Esophagus (tissue), 2 donors: ENCODE measurements around the gene HDAC9. TPM values are rescaled to one million over a fixed set of nuclear protein-coding genes. Genes with fewer than 3 reads are reported as not detected.

Experiments
- H3K27ac ChIP-seq, 2 donors: one replicate each; pipeline ENCODE4 v1.5.1; 2013; ENCODE audit warnings: low read depth in 2 of 2, mild to moderate bottlenecking in 2 of 2, inconsistent platforms in 1 of 2, low read length in 1 of 2, moderate library complexity in 1 of 2
- H3K27me3 ChIP-seq, 2 donors: one replicate each; pipeline ENCODE4 v1.6.1; 2013; ENCODE audit warnings: low read length in 2 of 2, control low read depth in 1 of 2, mild to moderate bottlenecking in 1 of 2; ENCODE audit not compliant: insufficient read depth in 2 of 2, control insufficient read depth in 1 of 2
- H3K36me3 ChIP-seq, 2 donors: one replicate each; pipeline ENCODE4 v1.6.1; 2013; ENCODE audit warnings: low read length in 1 of 2; ENCODE audit not compliant: control insufficient read depth in 2 of 2, insufficient read depth in 2 of 2
- H3K4me1 ChIP-seq, 2 donors: one replicate each; pipeline ENCODE4 v1.6.1; 2013; ENCODE audit warnings: low read length in 1 of 2; ENCODE audit not compliant: control insufficient read depth in 2 of 2, insufficient read depth in 2 of 2
- H3K4me3 ChIP-seq, 2 donors: one replicate each; pipeline ENCODE4 v1.5.1; 2013; ENCODE audit warnings: low read length in 2 of 2, mild to moderate bottlenecking in 2 of 2, low read depth in 1 of 2, moderate library complexity in 1 of 2
- H3K9me3 ChIP-seq, 2 donors: one replicate each; pipeline ENCODE4 v1.6.1; 2013; ENCODE audit warnings: mild to moderate bottlenecking in 2 of 2, low read depth in 1 of 2, low read length in 1 of 2, moderate library complexity in 1 of 2; ENCODE audit not compliant: control insufficient read depth in 2 of 2, insufficient read depth in 1 of 2
- WGBS, 2 donors: extraction: QIAGEN DNeasy Blood & Tissue Kit; methylation state at CpG; one replicate each; pipeline ENCODE4 v1.1.7; 2013; 5-methylcytosine and 5-hydroxymethylcytosine counted together
- polyA plus RNA-seq, 2 donors: library from polyadenylated mRNA; stranded (reverse); fragments of 200-250 nt; gene quantifications; one replicate each; pipeline ENCODE4 v1.2.3, GENCODE V29; 2013
- donor health status: healthy with polysubstance abuse.
- donor health status: Bipolar disorder and iron deficiency.

HDAC9 gene
- polyA plus RNA-seq, 2 donors: 0.69 to 1.1 TPM

- H3K9me3 ChIP-seq: no peaks in the 10 kb centered on the region
- H3K4me1 ChIP-seq: no peaks in the 10 kb centered on the region
- WGBS, 2 donors: 87 to 88% methylated on average over 1 of the region's 1 CpG
- no peaks in the 10 kb centered on the region for H3K36me3 ChIP-seq
- no peak overlapping the region for H3K27ac ChIP-seq
- H3K4me3 ChIP-seq: no peak overlapping the region
- no peaks in the 10 kb centered on the region for H3K27me3 ChIP-seq
Measured at GRCh38 chr7:18467011-18467410, 28.5 kb upstream of the HDAC9 start.

GRCh38 chr7:18468795-18469194, 26.8 kb upstream of the HDAC9 start:
- Histone ChIP-seq H3K9me3 (no peaks in the 10 kb centered on the region), H3K4me3 (no peak overlapping the region), H3K27me3 (no peaks in the 10 kb centered on the region), H3K36me3 (no peaks in the 10 kb centered on the region), H3K4me1 (no peaks in the 10 kb centered on the region), H3K27ac (no peak overlapping the region)

DNA sequence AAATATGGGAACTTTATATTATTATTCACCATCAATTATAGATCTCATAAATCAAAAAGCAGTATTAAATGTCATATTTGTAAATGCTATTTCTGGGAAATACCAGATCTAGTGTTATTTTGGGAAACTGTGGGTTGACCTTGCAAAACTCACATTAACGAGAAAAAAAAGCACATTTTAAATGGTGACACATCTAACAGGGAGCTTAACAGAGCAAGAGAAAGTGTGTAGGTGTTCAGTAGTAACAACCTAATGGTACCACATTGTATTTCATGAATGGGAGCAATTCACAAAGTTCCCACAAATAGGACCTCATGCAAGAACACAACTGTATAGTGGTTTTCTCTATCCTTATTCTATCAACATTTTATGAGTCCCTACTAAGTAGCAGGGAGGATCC, 26.2 kb upstream of the HDAC9 start:
- no peak overlapping the region for H3K27ac ChIP-seq
- no peaks in the 10 kb centered on the region for H3K4me1 ChIP-seq
- no peaks in the 10 kb centered on the region for H3K27me3 ChIP-seq
- 76 to 78% methylated on average over 1 of the region's 1 CpG for WGBS, 2 donors
- no peaks in the 10 kb centered on the region for H3K9me3 ChIP-seq
- no peaks in the 10 kb centered on the region for H3K36me3 ChIP-seq
- no peak overlapping the region for H3K4me3 ChIP-seq

DNA sequence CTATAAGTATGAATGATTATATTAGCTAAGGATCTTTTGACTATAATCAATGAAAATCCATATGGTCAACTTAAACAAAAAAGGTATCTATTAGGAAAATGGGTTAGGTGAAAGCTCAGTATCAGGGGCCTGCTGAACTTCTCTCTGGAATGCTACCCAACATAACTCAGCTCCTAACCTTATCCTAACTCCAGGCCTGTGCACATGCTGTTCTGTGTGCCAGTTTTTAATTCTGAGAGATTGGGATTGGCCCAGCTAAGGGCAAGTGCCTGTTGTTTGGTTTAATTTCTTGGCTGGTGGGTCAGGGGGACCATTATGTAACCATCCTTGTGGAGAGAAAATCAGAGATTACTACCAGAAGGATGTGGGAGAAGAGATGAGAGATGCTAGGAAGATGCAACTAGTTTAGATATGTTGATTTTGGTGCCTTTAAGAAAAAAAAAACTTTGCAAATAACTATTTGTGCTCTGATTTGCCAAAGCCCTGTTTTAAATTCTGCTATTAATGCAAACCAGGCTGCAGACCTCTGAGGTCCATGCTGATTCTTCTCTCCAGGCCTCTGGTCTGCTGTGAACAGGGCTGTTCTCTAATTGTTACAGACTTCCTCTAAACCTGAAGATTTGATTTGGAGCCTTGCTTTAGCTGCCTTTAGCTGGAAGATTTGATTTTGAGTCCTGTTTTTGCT, 23.9 kb upstream of the HDAC9 start:
- H3K27ac ChIP-seq: no peak overlapping the region
- no peaks in the 10 kb centered on the region for H3K36me3 ChIP-seq
- no peaks in the 10 kb centered on the region for H3K9me3 ChIP-seq
- no peaks in the 10 kb centered on the region for H3K27me3 ChIP-seq
- H3K4me1 ChIP-seq: no peaks in the 10 kb centered on the region
- H3K4me3 ChIP-seq: no peak overlapping the region

DNA sequence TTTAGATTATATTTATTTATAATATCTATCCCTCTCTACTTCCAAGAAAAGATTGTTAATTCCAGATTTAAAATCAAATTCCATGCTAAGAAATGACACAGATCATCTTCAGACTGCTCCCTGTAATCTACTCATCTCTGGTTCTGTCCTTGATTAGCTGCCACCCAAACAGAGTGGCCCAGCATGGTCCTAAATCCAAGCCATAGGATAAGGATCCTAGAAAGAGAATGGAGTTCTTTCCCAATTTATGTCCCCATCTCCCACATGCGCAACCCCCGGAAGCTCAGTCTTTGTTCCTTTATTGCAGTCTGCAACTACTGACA, 23.4 kb upstream of the HDAC9 start:
- 98 to 100% methylated on average over 2 of the region's 2 CpGs for WGBS, 2 donors
- H3K36me3 ChIP-seq: no peaks in the 10 kb centered on the region
- H3K4me3 ChIP-seq: no peak overlapping the region
- H3K27me3 ChIP-seq: no peaks in the 10 kb centered on the region
- H3K27ac ChIP-seq: no peak overlapping the region
- H3K4me1 ChIP-seq: no peaks in the 10 kb centered on the region
- no peaks in the 10 kb centered on the region for H3K9me3 ChIP-seq

DNA sequence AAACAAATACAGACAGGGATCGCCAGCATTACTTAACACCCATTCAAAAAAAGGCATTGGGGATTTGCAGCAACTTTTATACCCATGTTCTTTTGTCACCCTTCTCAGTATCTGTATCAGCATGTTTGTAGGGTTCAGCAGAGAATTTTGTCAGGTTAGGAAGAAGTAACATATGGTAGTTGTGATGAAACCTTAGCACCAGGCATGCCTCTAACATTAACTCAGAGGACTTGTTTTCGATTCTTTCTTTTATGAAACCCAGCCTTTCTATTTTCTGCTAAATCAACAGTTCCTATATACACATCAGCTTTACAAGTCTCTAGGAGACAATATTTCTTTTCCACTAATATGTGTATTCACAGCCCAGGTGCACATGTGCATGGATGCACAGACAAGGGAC, 22.4 kb upstream of the HDAC9 start:
- H3K27ac ChIP-seq: no peak overlapping the region
- WGBS, 2 donors: 94 to 97% methylated on average over 2 of the region's 2 CpGs
- H3K9me3 ChIP-seq: no peaks in the 10 kb centered on the region
- no peaks in the 10 kb centered on the region for H3K4me1 ChIP-seq
- no peaks in the 10 kb centered on the region for H3K36me3 ChIP-seq
- no peaks in the 10 kb centered on the region for H3K27me3 ChIP-seq
- H3K4me3 ChIP-seq: no peak overlapping the region

DNA sequence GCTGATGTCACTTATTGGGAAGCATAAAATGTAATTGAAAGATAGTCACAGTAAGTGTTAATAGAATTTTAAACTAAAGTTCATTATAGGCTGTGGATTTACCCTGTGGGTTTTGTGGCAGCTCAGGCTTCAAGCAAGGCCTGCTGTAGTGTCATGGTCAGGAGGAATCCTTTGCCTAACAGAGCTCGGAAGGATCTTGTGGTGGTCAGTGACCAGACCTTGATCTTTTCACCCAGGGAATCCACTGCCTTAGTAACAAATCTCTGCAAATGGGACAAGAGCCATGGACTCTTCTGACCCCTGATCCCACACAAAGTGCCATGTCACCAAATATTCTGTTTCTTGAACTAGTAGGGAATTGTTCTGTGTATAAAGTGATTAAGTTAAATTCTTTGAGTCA, 20.6 kb upstream of the HDAC9 start:
- Histone ChIP-seq H3K4me3 (no peak overlapping the region), H3K27me3 (no peaks in the 10 kb centered on the region), H3K36me3 (no peaks in the 10 kb centered on the region), H3K4me1 (no peaks in the 10 kb centered on the region), H3K9me3 (no peaks in the 10 kb centered on the region), H3K27ac (no peak overlapping the region)
- 78 to 87% methylated on average over 1 of the region's 1 CpG for WGBS, 2 donors

DNA sequence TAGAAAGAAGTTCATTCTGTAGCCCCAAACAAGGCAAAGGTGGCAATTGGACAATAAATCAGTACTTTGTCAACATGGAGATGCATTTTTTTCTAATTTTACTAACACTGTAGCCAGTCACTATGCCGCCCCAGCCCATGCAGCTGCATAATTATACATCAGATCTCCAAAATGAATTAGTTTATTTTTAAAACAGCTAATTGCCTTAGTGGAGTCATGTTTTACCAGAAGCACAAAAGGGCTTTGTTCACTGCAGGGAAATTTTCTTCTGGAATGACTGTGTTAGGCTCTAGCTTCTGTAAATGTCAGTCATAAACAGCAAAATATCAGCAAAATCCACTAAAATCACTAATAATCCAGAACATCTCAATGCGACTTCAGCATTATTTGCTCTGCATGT, 20.1 kb upstream of the HDAC9 start:
- H3K36me3 ChIP-seq: no peaks in the 10 kb centered on the region
- no peaks in the 10 kb centered on the region for H3K27me3 ChIP-seq
- no peak overlapping the region for H3K27ac ChIP-seq
- no peaks in the 10 kb centered on the region for H3K4me1 ChIP-seq
- 78 to 89% methylated on average over 2 of the region's 2 CpGs for WGBS, 2 donors
- H3K4me3 ChIP-seq: no peak overlapping the region
- H3K9me3 ChIP-seq: no peaks in the 10 kb centered on the region

GRCh38 chr7:18481776-18482175, 13.8 kb upstream of the HDAC9 start:
- no peaks in the 10 kb centered on the region for H3K36me3 ChIP-seq
- H3K27me3 ChIP-seq: peaks cover 0 to under 1% of the 10 kb centered on the region in 2 donors
- no peak overlapping the region for H3K27ac ChIP-seq
- 75 to 76% methylated on average over 1 of the region's 1 CpG for whole genome bisulfite sequencing, 2 donors
- no peak overlapping the region for H3K4me3 ChIP-seq
- no peaks in the 10 kb centered on the region for H3K9me3 ChIP-seq
- no peaks in the 10 kb centered on the region for H3K4me1 ChIP-seq

DNA sequence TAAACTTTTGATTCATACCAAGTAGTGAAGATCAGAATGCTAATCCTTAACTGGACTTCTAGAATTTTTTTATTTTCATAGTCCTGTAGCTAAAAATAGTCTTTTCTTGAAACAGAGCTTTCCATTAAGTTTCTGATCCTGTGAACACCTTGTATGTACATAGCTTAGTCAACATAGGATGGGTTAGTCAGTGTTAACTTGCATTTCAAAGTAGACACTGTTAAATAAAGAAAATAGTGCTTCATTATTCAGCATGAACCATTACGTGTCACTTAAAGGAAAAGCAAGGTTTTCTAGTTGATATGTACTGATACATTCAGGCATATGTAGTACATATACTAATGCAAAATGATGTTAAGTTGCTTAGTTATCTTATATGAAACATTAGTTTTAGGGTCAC, 7.5 kb upstream of the HDAC9 start:
- no peaks in the 10 kb centered on the region for H3K9me3 ChIP-seq
- H3K4me1 ChIP-seq: no peaks in the 10 kb centered on the region
- 81 to 90% methylated on average over 1 of the region's 1 CpG for WGBS, 2 donors
- H3K4me3 ChIP-seq: no peak overlapping the region
- H3K27ac ChIP-seq: no peak overlapping the region
- peaks cover 0 to 2% of the 10 kb centered on the region in 2 donors for H3K27me3 ChIP-seq
- no peaks in the 10 kb centered on the region for H3K36me3 ChIP-seq
